Measurements from ENCODE around the gene RAB5B. TPM values are rescaled to one million over a fixed set of nuclear protein-coding genes. Genes with fewer than 3 reads are reported as not detected.
"Not testable (repeated sequence)": the region's sequence is repeated elsewhere in the genome, so short reads cannot be mapped to it uniquely, and the experiment has no call there.

RAB5B gene
- polyA plus RNA-seq, 3 donors = 148 to 170 (median 158) TPM

DNA sequence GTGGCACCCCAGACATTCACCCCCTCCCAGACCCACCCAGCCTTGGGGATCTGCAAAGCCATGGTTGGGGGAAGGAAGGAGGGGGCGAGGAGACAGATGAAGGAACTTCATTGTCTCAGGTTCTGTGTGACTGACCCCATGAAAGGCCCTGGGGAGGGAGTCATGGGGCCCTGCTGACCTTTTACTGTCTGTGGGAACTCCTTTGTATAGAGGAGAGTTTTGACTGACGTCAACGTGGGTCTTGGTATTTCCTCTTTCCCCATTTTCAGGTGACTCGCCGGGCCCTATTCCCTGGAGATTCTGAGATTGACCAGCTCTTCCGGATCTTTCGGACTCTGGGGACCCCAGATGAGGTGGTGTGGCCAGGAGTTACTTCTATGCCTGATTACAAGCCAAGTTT is 3.1 kb upstream of the RAB5B start:
- DNase-seq (ENCODE audit: extremely low read depth in 1 of 11, low read depth in 9 of 11, low spot score in 4 of 11) = no peak

DNA sequence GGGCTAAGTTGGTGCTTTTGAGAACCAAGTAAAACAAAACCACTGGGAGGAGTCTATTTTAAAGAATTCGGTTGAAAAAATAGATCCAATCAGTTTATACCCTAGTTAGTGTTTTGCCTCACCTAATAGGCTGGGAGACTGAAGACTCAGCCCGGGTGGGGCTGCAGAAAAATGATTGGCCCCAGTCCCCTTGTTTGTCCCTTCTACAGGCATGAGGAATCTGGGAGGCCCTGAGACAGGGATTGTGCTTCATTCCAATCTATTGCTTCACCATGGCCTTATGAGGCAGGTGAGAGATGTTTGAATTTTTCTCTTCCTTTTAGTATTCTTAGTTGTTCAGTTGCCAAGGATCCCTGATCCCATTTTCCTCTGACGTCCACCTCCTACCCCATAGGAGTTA is 1.8 kb upstream of the RAB5B start:
- no peak for DNase-seq (ENCODE audit: extremely low read depth in 1 of 11, low read depth in 9 of 11, low spot score in 4 of 11)

DNA sequence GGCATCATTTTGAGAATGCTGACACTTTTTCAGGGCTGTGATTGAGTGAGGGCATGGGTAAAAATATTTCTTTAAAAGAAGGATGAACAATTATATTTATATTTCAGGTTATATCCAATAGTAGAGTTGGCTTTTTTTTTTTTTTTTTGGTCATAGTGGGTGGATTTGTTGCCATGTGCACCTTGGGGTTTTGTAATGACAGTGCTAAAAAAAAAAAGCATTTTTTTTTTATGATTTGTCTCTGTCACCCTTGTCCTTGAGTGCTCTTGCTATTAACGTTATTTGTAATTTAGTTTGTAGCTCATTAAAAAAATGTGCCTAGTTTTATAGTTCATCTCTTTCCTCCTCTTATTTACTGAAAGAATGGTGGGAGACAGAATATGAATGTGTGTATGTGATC is 1.4 kb upstream of the RAB5B start:
- DNase-seq (ENCODE audit: extremely low read depth in 1 of 11, low read depth in 9 of 11, low spot score in 4 of 11) = no peak

GRCh38 chr12:55972911-55973598 is 823 bp upstream of the RAB5B start:
- no peak for DNase-seq (ENCODE audit: extremely low read depth in 1 of 11, low read depth in 9 of 11, low spot score in 4 of 11)

GRCh38 chr12:55974308-55974730 is 441 bp downstream of the RAB5B start:
- peak in 3 of 11 donors; percentile 42 to 70 (median 54) for DNase-seq (ENCODE audit: extremely low read depth in 1 of 11, low read depth in 9 of 11, low spot score in 4 of 11)

DNA sequence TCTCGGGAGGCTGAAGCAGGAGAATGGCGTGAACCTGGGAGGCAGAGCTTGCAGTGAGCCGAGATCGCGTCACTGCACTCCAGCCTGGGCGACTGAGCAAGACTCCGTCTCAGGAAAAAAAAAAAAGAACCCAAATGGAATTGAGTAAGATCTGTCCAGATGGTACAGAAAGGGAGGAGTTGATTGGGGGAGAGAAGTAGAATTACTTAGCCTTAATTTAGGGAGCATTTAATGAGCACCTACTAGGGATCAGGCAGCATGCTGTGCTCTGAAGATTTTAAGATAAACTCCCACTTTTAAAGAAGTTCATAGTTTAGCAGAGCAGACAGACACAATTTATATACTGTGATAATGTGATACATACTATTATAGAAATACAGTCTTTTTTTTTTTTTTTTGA is 4.5 kb downstream of the RAB5B start:
- DNase-seq (ENCODE audit: extremely low read depth in 1 of 11, low read depth in 9 of 11, low spot score in 4 of 11) = no peak

DNA sequence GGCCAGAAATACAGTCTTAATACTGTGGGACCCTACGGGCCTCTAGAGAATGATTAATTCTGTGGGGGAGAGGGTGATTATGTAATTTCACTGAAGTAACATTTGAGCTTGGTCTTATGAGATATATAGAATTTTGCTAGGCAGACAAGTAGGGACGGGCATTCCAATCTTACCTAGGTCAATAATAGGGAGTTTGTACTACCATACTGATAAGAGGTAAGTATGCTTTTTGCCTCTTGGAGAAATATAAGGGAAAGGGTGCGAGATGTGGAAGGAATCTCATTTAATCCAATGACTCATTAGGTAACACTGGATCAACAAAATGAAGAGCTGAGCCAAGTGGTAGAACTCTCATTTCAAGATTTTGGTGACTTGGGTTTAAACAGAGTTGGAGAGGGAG is 5.2 kb downstream of the RAB5B start:
- no peak for DNase-seq (ENCODE audit: extremely low read depth in 1 of 11, low read depth in 9 of 11, low spot score in 4 of 11)

DNA sequence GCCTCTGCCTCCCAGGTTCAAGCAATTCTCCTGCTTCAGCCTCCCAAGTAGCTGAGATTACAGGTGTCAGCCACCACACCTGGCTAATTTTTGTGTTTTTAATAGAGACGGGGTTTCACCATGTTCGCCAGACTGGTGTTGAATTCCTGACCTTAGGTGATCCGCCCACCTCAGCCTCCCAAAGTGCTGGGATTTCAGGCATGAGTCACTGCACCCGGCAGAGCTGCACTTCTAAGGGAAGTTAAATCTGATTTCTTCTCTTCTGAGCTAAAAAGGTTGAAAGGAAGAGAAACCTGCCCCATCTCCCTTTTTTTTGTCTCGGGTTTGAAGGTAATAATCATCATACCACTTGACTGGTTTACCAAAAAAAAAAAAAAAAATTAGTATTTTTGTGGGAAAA is 8.0 kb downstream of the RAB5B start:
- not testable (repeated sequence) for DNase-seq (ENCODE audit: extremely low read depth in 1 of 11, low read depth in 9 of 11, low spot score in 4 of 11)

DNA sequence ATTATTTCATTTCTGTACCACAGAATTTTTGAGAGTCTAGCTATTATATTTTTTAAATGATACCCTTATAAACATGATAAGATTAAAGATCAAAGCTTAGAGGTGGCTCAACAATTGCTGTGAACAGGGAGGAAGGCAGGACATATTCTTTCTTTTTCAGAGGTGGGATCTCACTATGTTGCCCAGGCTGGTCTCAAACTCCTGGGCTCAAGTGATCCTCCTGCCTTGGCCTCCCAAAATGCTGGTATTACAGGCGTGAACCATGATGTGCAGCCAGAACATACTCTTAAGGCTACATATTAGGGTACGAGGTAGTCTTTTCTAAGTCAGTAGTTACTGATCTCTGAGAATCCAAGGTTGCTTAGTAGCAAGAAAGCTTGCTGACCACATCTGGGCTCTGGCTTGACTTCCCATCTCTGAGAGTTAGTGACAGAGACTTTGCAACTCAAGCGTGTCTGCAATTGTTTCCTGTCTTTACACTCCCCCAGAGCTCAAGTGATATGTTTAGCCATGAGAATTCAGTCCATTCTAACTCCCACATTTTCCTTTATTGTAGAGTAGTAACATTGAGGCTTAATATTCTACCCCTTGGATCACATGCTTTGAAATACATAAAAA is 8.6 kb downstream of the RAB5B start:
- peak in 1 of 11 donors; percentile 33 for DNase-seq (ENCODE audit: extremely low read depth in 1 of 11, low read depth in 9 of 11, low spot score in 4 of 11)

DNA sequence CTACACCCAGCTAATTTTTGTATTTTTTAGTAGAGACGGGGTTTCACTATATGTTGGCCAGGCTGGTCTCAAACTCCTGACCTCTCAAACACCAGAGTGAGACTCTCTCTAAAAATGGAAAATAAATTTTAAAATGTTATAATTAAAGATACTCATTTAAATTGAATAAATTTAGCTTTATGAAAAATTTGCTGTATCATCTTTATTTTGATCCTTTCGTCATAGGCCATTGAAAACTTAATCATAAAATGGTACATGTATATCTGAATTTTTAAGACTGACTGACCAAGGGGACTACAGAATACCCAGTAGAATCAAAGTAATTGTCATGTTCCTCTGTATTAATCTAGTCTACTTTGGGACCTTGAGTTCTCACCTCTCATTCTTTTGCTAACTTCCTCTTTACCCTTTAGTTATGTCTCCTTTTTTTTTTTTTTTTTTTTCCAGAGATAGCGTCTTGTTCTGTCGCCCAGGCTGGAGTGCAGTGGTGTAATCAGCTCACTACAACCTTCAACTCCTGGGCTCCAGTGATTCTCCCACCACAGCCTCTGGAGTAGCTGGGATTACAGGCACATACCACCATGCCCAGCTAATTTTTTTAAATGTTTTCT is 9.5 kb downstream of the RAB5B start:
- no peak for DNase-seq (ENCODE audit: extremely low read depth in 1 of 11, low read depth in 9 of 11, low spot score in 4 of 11)

DNA sequence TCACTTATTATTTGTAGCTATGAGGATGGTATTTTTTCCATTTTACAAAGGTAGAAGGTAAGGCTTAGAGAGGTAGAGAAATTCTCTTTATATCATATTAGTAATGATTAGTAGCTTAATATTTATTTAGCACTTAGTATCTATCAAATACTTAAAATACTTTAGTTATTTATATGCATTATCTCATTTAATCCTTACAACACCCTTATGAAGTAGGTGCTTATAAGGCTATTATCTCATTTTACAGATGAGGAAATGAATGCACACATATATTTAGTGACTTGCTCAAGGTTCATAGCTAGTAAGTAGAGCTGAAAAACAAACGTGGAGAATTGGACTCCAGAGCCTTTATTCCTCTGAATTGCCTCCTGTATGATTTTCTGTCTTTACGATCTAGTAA is 11.0 kb downstream of the RAB5B start:
- no peak for DNase-seq (ENCODE audit: extremely low read depth in 1 of 11, low read depth in 9 of 11, low spot score in 4 of 11)

DNA sequence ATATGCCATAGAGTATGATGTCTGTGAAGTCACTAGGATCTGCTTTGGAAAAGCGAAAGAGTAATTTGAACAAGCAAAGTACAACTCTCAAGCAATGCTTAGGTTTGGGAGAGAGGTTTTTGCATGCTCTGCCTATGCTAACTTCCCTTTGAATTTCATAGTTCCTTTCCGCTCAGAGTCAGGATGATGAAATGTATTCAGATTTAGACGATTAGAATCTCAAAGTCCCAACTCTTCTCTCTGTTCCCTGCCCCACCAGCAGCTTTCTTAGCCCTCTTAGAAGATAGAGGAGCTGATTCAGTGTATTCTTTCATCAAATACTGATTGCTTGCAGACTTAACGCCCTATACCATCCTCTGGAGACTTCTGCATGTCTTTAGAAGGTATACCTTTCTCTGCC is 11.5 kb downstream of the RAB5B start:
- no peak for DNase-seq (ENCODE audit: extremely low read depth in 1 of 11, low read depth in 9 of 11, low spot score in 4 of 11)

DNA sequence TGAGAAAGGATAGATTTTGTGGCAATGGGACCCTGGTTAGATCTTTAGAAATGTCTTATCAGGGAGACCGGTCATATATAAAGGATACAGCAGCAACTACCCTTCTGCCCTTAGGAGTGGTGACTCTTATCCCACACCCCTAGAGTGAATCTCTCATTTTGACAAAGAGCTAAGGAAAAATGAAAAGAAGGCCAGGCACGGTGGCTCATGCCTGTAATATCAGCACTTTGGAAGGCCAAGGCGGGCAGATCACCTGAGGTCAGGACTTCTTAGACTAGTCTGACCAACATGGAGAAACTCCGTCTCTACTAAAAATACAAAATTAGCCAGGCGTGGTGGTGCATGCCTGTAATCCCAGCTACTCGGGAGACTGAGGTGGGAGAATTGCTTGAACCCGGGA is 12.1 kb downstream of the RAB5B start:
- not testable (repeated sequence) for DNase-seq (ENCODE audit: extremely low read depth in 1 of 11, low read depth in 9 of 11, low spot score in 4 of 11)

DNA sequence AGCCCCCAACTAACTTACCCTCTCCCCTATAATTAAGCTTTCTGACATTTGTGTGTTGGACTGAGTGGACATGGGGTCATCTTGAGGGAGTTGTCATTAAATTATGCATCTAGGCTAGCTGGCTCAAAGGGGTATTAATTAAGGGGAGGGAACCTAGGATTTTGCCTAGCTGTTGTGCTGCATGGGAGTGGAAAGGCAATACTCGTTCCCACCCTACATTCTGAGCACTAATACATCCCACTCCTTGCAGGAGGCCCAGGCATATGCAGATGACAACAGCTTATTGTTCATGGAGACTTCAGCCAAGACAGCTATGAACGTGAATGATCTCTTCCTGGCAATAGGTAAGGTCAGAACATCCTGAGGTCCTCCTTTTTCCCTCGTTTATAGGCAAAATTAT is 17.2 kb downstream of the RAB5B start:
- no peak for DNase-seq (ENCODE audit: extremely low read depth in 1 of 11, low read depth in 9 of 11, low spot score in 4 of 11)

- DNase-seq (ENCODE audit: extremely low read depth in 1 of 11, low read depth in 9 of 11, low spot score in 4 of 11) = no peak
These were observed 19.5 kb downstream of the RAB5B start for GRCh38 chr12:55993230-55993853.

- no peak for DNase-seq (ENCODE audit: extremely low read depth in 1 of 11, low read depth in 9 of 11, low spot score in 4 of 11)
These were observed 21.5 kb downstream of the RAB5B start for GRCh38 chr12:55995366-55995765.

GRCh38 chr12:55996201-55996714 is 22.4 kb downstream of the RAB5B start:
- DNase-seq (ENCODE audit: extremely low read depth in 1 of 11, low read depth in 9 of 11, low spot score in 4 of 11) = peak in 5 of 11 donors; percentile 52 to 75 (median 65)

DNA sequence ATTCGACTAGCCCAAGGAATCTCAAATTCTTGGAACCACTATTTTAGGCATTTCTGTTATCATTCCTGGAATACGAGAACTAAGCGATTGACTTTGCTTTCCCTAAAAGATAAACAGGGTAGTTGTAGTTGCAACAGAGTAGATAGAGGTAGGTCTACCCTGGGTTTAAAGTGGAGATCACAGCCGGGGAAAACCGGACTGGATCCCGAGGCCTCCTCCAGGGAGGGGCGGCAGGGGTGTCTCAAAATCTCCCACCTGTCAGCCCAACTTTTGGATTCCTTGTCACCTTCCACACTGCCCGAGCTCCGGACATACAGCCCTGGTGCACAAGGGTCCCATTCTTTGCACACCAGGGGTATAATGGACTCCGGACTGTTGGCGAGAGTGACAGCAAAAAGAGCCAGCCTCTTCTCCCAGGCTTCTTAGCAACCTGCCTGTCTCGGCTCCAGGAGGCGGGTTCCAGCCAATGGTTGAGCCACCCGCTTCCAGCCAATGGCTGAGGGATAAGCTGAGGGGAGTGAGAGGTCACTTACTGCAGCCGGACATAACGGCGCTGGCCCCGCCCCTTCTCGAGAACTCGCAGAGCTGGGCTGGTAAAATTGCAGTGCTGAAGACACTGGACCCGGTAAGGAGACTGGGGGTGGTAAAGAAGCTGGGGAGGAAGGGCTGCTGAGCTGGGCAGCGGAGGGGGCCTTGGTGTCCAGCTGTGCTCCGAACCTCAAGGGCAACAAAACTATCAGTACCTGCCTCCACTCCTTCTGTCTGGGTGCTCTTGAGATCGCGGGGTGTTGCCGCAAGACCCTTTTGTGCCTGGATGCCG is 23.0 kb downstream of the RAB5B start, which contains the start of gene SUOX:
TSS of gene SUOX (plus strand) at position 562 of the 820 bp plus-strand sequence. CDS start 4,946 bp downstream, outside the sequence.
- DNase-seq (ENCODE audit: extremely low read depth in 1 of 11, low read depth in 9 of 11, low spot score in 4 of 11) = peak; percentile 81 to 98 (median 94)

DNA sequence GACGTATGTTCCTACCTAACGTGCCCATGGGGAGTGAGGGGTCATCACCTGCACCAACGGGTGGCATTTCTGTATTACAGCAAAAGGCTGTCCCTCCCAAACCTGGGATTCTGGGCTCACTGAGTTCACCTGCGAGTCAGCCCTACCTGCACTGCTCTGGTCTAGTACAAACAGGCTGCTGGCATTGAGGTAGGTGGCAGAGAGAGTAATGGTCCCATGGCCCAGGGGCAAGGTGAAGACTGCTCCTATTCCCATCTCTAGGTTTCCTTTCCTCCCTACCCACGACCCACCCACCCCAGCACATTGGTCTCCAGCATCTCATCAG is 23.6 kb downstream of the RAB5B start:
- DNase-seq (ENCODE audit: extremely low read depth in 1 of 11, low read depth in 9 of 11, low spot score in 4 of 11) = no peak
